Duodenal mucosa (tissue), 2 donors: ENCODE measurements around the gene KRT86.
A peak's percentile ranks its signal among the peaks of the same experiment; 100 is the strongest.
"Not testable (repeated sequence)": the region's sequence is repeated elsewhere in the genome, so short reads cannot be mapped to it uniquely, and the experiment has no call there.

Source experiments
- H3K27ac ChIP-seq: one replicate; pipeline ENCODE4 v1.7.0; 2013; ENCODE audit warnings: low read depth, low read length
- H3K27me3 ChIP-seq, 2 donors: one replicate each; pipeline ENCODE4 v1.7.0; 2013; ENCODE audit warnings: low read length in 2 of 2, control low read depth in 1 of 2; ENCODE audit not compliant: insufficient read depth in 2 of 2, control insufficient read depth in 1 of 2
- H3K36me3 ChIP-seq, 2 donors: one replicate each; pipeline ENCODE4 v1.7.0; 2013; ENCODE audit warnings: low read length in 2 of 2, control low read depth in 1 of 2; ENCODE audit not compliant: insufficient read depth in 2 of 2, control insufficient read depth in 1 of 2
- H3K4me1 ChIP-seq, 2 donors: one replicate each; pipeline ENCODE4 v1.7.0; 2013; ENCODE audit warnings: low read length in 2 of 2, control low read depth in 1 of 2; ENCODE audit not compliant: insufficient read depth in 2 of 2, control insufficient read depth in 1 of 2
- H3K4me3 ChIP-seq, 2 donors: one replicate each; pipeline ENCODE4 v1.7.0; 2013; ENCODE audit warnings: low read length in 2 of 2, low read depth in 1 of 2
- H3K9ac ChIP-seq, 2 donors: one replicate each; pipeline ENCODE4 v1.7.0; 2013; ENCODE audit warnings: low read length in 2 of 2, low read depth in 1 of 2
- H3K9me3 ChIP-seq, 2 donors: one replicate each; pipeline ENCODE4 v1.7.0; 2013; ENCODE audit warnings: low read length in 2 of 2, control low read depth in 1 of 2; ENCODE audit not compliant: control insufficient read depth in 1 of 2

KRT86 gene

GRCh38 chr12:52238916-52239646 is 35.4 kb upstream of the KRT86 start:
- Histone ChIP-seq H3K27me3 (no peaks in the 10 kb centered on the region), H3K9ac (no peak overlapping the region), H3K27ac (no peak overlapping the region), H3K36me3 (no peaks in the 10 kb centered on the region), H3K4me3 (no peak overlapping the region), H3K4me1 (peaks cover 21 to 30% of the 10 kb centered on the region in 2 donors), H3K9me3 (no peaks in the 10 kb centered on the region)

- Histone ChIP-seq H3K9ac (no peak overlapping the region), H3K27me3 (no peaks in the 10 kb centered on the region), H3K4me3 (no peak overlapping the region), H3K27ac (no peak overlapping the region), H3K9me3 (no peaks in the 10 kb centered on the region), H3K36me3 (no peaks in the 10 kb centered on the region), H3K4me1 (peaks cover 27 to 36% of the 10 kb centered on the region in 2 donors)
Observed at GRCh38 chr12:52239767-52240166, 34.7 kb upstream of the KRT86 start.

GRCh38 chr12:52240247-52240646 is 34.2 kb upstream of the KRT86 start:
- H3K9ac ChIP-seq, H3K27me3 ChIP-seq, H3K27ac ChIP-seq, H3K4me3 ChIP-seq, H3K36me3 ChIP-seq, H3K9me3 ChIP-seq: not testable (repeated sequence)
- peaks cover 27 to 35% of the 10 kb centered on the region in 2 donors for H3K4me1 ChIP-seq

- H3K4me1 ChIP-seq, result peaks cover 20 to 25% of the 10 kb centered on the region in 2 donors
- H3K9ac ChIP-seq, result no peak overlapping the region
- H3K27ac ChIP-seq, result no peak overlapping the region
- no peaks in the 10 kb centered on the region for H3K36me3 ChIP-seq
- no peak overlapping the region for H3K4me3 ChIP-seq
- no peaks in the 10 kb centered on the region for H3K27me3 ChIP-seq
- H3K9me3 ChIP-seq, result no peaks in the 10 kb centered on the region
Observed at GRCh38 chr12:52241205-52241842, 33.1 kb upstream of the KRT86 start.

GRCh38 chr12:52242442-52243258 is 31.8 kb upstream of the KRT86 start:
- Histone ChIP-seq H3K36me3 (no peaks in the 10 kb centered on the region), H3K27ac (no peak overlapping the region), H3K9me3 (no peaks in the 10 kb centered on the region), H3K4me1 (peaks cover 25 to 28% of the 10 kb centered on the region in 2 donors), H3K27me3 (no peaks in the 10 kb centered on the region), H3K4me3 (no peak overlapping the region), H3K9ac (no peak overlapping the region)

- H3K9me3 ChIP-seq, result no peaks in the 10 kb centered on the region
- H3K27me3 ChIP-seq, result no peaks in the 10 kb centered on the region
- H3K4me3 ChIP-seq, result no peak overlapping the region
- no peak overlapping the region for H3K9ac ChIP-seq
- peak overlapping the region; percentile 5 for H3K27ac ChIP-seq
- peaks cover 29 to 32% of the 10 kb centered on the region in 2 donors for H3K4me1 ChIP-seq
- no peaks in the 10 kb centered on the region for H3K36me3 ChIP-seq
Observed at GRCh38 chr12:52243259-52243855, 31.1 kb upstream of the KRT86 start.

- no peaks in the 10 kb centered on the region for H3K27me3 ChIP-seq
- H3K4me3 ChIP-seq, result no peak overlapping the region
- H3K4me1 ChIP-seq, result peaks cover 31 to 32% of the 10 kb centered on the region in 2 donors
- H3K27ac ChIP-seq, result peak overlapping the region; percentile 5
- no peaks in the 10 kb centered on the region for H3K9me3 ChIP-seq
- peak overlapping the region in 1 of 2 donors; percentile 32 for H3K9ac ChIP-seq
- no peaks in the 10 kb centered on the region for H3K36me3 ChIP-seq
Observed at GRCh38 chr12:52243856-52244614, 30.4 kb upstream of the KRT86 start.

GRCh38 chr12:52244615-52244994 is 29.8 kb upstream of the KRT86 start:
- H3K4me1 ChIP-seq, result peaks cover 32 to 36% of the 10 kb centered on the region in 2 donors
- no peak overlapping the region for H3K4me3 ChIP-seq
- no peaks in the 10 kb centered on the region for H3K36me3 ChIP-seq
- no peak overlapping the region for H3K9ac ChIP-seq
- no peaks in the 10 kb centered on the region for H3K9me3 ChIP-seq
- no peak overlapping the region for H3K27ac ChIP-seq
- H3K27me3 ChIP-seq, result no peaks in the 10 kb centered on the region

GRCh38 chr12:52245259-52245961 is 29.0 kb upstream of the KRT86 start:
- Histone ChIP-seq H3K36me3 (no peaks in the 10 kb centered on the region), H3K4me1 (peaks cover 32 to 36% of the 10 kb centered on the region in 2 donors), H3K4me3 (no peak overlapping the region), H3K27me3 (no peaks in the 10 kb centered on the region), H3K27ac (no peak overlapping the region), H3K9me3 (no peaks in the 10 kb centered on the region), H3K9ac (no peak overlapping the region)
